ENCODE data around the gene TMEM9.
A peak's percentile ranks its signal among the peaks of the same experiment; 100 is the strongest.

Gene TMEM9

GRCh38 chr1:201143726-201144635, 10.3 kb downstream of the TMEM9 start:
- no peaks in the 10 kb centered on the region for H3K27me3 Mint-ChIP-seq (ENCODE audit: low read depth)
- TF ChIP-seq CTCF (IDR thresholded peaks at IDR 0.05; ENCODE audit: unreplicated experiment in 3 of 3) = no peak
- no peak overlapping the region for H3K27ac Mint-ChIP-seq
- H3K36me3 Mint-ChIP-seq (ENCODE audit: low read depth) = peaks cover 76% of the 10 kb centered on the region
- no peaks in the 10 kb centered on the region for H3K9me3 Mint-ChIP-seq
- no peak overlapping the region for H3K4me3 Mint-ChIP-seq
- peaks cover 26% of the 10 kb centered on the region for H3K4me1 Mint-ChIP-seq

DNA sequence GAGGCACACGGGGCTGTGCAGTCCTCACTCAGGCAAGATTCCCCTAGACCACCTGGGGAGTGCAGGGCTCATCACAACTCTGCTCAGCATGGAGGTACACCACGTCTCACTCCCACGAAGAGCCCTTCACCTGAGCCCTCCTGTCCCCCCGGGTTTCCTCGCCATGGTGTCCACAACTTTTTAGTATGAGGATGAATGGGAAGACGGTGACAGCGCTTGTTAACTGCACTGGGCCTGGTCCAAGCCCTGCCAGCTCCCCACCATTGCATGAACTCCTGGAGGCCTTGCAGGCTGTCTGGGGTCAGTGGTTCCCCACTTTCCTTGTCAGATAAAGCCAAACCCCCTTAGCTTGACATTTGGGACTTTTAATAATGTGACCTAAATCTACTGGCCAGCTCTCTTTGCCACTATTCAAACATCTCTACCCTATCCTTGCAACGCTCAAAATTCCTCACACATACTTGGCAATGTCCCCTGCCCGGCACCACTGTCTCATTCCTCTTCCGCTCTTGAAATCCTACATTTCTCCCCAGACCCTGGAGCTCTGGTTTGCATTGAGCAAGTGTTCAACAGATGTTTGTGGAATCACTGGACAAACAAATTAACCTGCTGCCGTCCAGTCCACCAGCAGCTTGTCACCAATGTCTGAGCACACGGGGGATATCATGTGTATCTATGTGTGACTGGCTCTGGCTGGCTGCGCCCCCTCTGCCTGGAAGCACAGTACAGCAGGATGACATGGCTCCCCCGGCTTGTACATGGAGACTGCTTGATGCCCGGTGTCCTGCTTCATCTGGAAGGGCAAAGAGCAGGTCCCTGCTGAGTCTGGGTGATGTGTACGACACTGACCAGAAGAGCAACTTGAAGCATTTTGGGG, 11.2 kb downstream of the TMEM9 start:
- Mint-ChIP-seq H3K4me3 (no peak overlapping the region), H3K27me3 (ENCODE audit: low read depth) (no peaks in the 10 kb centered on the region), H3K9me3 (no peaks in the 10 kb centered on the region), H3K4me1 (peaks cover 35% of the 10 kb centered on the region), H3K27ac (peak overlapping the region in 1 of 3 experiments; percentile 31), H3K36me3 (ENCODE audit: low read depth) (peaks cover 72% of the 10 kb centered on the region)
- no peak for TF ChIP-seq CTCF (IDR thresholded peaks at IDR 0.05; ENCODE audit: unreplicated experiment in 3 of 3)

DNA sequence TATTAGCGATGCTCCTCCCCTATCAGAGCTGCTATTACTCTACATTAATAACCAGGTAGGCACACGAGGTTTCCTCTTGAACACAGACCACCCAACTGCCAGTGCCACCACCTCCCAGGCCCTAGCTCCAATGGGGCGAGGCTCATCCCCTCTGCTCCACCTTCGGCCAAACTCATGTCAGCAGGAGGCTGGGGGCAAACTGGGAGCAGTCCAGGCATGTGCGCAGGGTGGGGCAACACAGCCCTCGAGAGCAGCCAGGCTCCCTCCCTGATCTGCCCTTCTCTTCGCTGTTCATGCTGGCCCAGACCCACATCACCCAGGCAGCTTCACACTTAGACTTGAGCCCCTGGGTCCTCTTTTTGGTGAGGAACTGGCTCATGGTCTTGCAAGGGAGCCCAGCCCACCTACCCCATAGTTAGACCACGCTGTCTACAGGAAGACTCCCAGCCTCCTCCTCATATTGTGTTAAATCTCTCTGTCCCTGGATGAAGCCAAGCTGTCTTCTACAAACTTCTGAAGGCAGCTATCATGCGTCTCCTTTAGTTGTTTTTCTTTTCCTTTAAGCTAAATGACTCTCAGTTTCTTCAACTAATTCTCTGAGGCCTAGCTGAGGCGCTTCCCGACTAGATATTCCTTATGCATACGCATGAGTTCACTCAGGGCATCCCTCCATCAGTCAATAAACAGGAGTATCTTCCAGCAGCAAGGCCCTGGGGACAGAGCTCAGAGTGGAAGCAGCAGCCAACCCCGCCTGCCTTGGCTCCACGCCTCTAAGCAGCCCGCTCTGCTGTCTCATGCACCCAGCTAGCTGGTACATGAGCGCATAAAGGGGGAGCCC, 12.0 kb downstream of the TMEM9 start:
- H3K36me3 Mint-ChIP-seq (ENCODE audit: low read depth) = peaks cover 67% of the 10 kb centered on the region
- no peaks in the 10 kb centered on the region for H3K9me3 Mint-ChIP-seq
- H3K27ac Mint-ChIP-seq = peak overlapping the region in 2 of 3 experiments; percentile 31 to 53

GRCh38 chr1:201141418-201141817, 12.9 kb downstream of the TMEM9 start:
- peaks cover 49% of the 10 kb centered on the region for H3K4me1 Mint-ChIP-seq
- H3K36me3 Mint-ChIP-seq (ENCODE audit: low read depth) = peaks cover 60% of the 10 kb centered on the region
- H3K27me3 Mint-ChIP-seq (ENCODE audit: low read depth) = no peaks in the 10 kb centered on the region
- TF ChIP-seq CTCF (IDR thresholded peaks at IDR 0.05; ENCODE audit: unreplicated experiment in 3 of 3) = no peak
- no peak overlapping the region for H3K27ac Mint-ChIP-seq
- H3K9me3 Mint-ChIP-seq = no peaks in the 10 kb centered on the region
- no peak overlapping the region for H3K4me3 Mint-ChIP-seq

More for the DNA sequence above, 12.0 kb downstream of the TMEM9 start:
- Mint-ChIP-seq H3K4me3 (no peak overlapping the region), H3K4me1 (peaks cover 44% of the 10 kb centered on the region), H3K27me3 (ENCODE audit: low read depth) (no peaks in the 10 kb centered on the region)
- no peak for TF ChIP-seq CTCF (IDR thresholded peaks at IDR 0.05; ENCODE audit: unreplicated experiment in 3 of 3)

GRCh38 chr1:201140941-201141260, 13.4 kb downstream of the TMEM9 start:
- H3K4me3 Mint-ChIP-seq = no peak overlapping the region
- peaks cover 55% of the 10 kb centered on the region for H3K36me3 Mint-ChIP-seq (ENCODE audit: low read depth)
- H3K27me3 Mint-ChIP-seq (ENCODE audit: low read depth) = no peaks in the 10 kb centered on the region
- no peak overlapping the region for H3K27ac Mint-ChIP-seq
- H3K9me3 Mint-ChIP-seq = no peaks in the 10 kb centered on the region
- peaks cover 50% of the 10 kb centered on the region for H3K4me1 Mint-ChIP-seq
- TF ChIP-seq CTCF (IDR thresholded peaks at IDR 0.05; ENCODE audit: unreplicated experiment in 3 of 3) = no peak
